ENCODE data around the gene NCEH1. TPM values are rescaled to one million over a fixed set of nuclear protein-coding genes. Genes with fewer than 3 reads are reported as not detected.

NCEH1 gene
- total and polyA plus RNA-seq, 2 experiments from 2014 or later = 1.8 to 4.9 TPM

- TF ChIP-seq, protein P1, sequence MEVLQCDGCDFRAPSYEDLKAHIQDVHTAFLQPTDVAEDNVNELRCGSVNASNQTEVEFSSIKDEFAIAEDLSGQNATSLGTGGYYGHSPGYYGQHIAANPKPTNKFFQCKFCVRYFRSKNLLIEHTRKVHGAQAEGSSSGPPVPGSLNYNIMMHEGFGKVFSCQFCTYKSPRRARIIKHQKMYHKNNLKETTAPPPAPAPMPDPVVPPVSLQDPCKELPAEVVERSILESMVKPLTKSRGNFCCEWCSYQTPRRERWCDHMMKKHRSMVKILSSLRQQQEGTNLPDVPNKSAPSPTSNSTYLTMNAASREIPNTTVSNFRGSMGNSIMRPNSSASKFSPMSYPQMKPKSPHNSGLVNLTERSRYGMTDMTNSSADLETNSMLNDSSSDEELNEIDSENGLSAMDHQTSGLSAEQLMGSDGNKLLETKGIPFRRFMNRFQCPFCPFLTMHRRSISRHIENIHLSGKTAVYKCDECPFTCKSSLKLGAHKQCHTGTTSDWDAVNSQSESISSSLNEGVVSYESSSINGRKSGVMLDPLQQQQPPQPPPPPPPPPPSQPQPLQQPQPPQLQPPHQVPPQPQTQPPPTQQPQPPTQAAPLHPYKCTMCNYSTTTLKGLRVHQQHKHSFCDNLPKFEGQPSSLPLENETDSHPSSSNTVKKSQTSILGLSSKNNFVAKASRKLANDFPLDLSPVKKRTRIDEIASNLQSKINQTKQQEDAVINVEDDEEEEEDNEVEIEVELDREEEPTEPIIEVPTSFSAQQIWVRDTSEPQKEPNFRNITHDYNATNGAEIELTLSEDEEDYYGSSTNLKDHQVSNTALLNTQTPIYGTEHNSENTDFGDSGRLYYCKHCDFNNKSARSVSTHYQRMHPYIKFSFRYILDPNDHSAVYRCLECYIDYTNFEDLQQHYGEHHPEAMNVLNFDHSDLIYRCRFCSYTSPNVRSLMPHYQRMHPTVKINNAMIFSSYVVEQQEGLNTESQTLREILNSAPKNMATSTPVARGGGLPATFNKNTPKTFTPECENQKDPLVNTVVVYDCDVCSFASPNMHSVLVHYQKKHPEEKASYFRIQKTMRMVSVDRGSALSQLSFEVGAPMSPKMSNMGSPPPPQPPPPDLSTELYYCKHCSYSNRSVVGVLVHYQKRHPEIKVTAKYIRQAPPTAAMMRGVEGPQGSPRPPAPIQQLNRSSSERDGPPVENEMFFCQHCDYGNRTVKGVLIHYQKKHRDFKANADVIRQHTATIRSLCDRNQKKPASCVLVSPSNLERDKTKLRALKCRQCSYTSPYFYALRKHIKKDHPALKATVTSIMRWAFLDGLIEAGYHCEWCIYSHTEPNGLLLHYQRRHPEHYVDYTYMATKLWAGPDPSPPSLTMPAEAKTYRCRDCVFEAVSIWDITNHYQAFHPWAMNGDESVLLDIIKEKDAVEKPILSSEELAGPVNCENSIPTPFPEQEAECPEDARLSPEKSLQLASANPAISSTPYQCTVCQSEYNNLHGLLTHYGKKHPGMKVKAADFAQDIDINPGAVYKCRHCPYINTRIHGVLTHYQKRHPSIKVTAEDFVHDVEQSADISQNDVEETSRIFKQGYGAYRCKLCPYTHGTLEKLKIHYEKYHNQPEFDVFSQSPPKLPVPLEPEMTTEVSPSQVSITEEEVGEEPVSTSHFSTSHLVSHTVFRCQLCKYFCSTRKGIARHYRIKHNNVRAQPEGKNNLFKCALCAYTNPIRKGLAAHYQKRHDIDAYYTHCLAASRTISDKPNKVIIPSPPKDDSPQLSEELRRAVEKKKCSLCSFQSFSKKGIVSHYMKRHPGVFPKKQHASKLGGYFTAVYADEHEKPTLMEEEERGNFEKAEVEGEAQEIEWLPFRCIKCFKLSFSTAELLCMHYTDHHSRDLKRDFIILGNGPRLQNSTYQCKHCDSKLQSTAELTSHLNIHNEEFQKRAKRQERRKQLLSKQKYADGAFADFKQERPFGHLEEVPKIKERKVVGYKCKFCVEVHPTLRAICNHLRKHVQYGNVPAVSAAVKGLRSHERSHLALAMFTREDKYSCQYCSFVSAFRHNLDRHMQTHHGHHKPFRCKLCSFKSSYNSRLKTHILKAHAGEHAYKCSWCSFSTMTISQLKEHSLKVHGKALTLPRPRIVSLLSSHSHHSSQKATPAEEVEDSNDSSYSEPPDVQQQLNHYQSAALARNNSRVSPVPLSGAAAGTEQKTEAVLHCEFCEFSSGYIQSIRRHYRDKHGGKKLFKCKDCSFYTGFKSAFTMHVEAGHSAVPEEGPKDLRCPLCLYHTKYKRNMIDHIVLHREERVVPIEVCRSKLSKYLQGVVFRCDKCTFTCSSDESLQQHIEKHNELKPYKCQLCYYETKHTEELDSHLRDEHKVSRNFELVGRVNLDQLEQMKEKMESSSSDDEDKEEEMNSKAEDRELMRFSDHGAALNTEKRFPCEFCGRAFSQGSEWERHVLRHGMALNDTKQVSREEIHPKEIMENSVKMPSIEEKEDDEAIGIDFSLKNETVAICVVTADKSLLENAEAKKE (CRISPR knock-in tag; IDR thresholded peaks at IDR 0.05) = no peak
- no peak for TF ChIP-seq NANOG (IDR thresholded peaks at IDR 0.05; ENCODE audit: borderline replicate concordance)
- TF ChIP-seq STAT1 (IDR thresholded peaks at IDR 0.05; ENCODE audit: unreplicated experiment) = no peak
- TF ChIP-seq JUNB (IDR thresholded peaks at IDR 0.05; ENCODE audit: unreplicated experiment) = no peak
Measured at GRCh38 chr3:172647823-172648222, 63.0 kb downstream of the NCEH1 start (continued).

DNA sequence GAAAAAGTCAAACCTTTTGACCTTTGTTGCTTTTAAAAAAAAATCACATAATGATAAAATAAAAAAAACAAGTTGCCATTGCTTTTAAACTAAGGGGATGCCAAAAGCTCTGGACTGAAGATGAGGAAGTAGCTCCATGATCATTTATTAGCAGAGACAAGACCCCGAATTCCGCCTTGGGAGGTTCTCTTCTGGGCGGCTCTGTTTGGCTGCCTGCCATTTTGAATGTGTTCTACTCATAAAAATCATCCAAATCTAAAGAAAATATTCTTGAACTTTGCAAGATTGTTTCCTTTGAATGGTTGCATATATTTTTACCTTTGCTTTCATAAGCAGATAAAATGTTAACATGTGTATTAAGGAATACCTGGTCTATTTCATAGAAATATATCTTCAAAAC lies 63.8 kb downstream of the NCEH1 start:
- Histone ChIP-seq H3K27ac (ENCODE audit: low read depth) (no peak overlapping the region), H2AFZ (no peak overlapping the region), H4K20me1 (replicated peaks; ENCODE audit: insufficient read depth) (no peaks in the 10 kb centered on the region), H3K4me1 (ENCODE audit: insufficient read depth) (peaks cover 9% of the 10 kb centered on the region), H3F3A (replicated peaks; ENCODE audit: low read depth) (no peaks in the 10 kb centered on the region), H3K4me3 (no peak overlapping the region), H3K79me2 (replicated peaks; ENCODE audit: insufficient read depth) (no peaks in the 10 kb centered on the region), H3K27me3 (ENCODE audit: insufficient read depth) (no peaks in the 10 kb centered on the region), H3K4me2 (no peak overlapping the region), H3K36me3 (ENCODE audit: insufficient read depth) (no peaks in the 10 kb centered on the region), H3K9me2 (ENCODE audit: insufficient read depth) (no peaks in the 10 kb centered on the region)
- Mint-ChIP-seq H3K36me3 (ENCODE audit: low read depth) (no peaks in the 10 kb centered on the region), H3K4me1 (peaks cover 17% of the 10 kb centered on the region), H3K4me3 (no peak overlapping the region), H3K9me3 (no peaks in the 10 kb centered on the region), H3K27ac (no peak overlapping the region), H3K27me3 (ENCODE audit: insufficient read depth, low read depth, poor library complexity) (peaks cover 7% of the 10 kb centered on the region)
- DNase-seq (ENCODE audit: low spot score) (no peak), ATAC-seq (no peak)
- TF ChIP-seq, protein P1 (CRISPR knock-in tag; IDR thresholded peaks at IDR 0.05) = no peak
- TF ChIP-seq, protein P2, sequence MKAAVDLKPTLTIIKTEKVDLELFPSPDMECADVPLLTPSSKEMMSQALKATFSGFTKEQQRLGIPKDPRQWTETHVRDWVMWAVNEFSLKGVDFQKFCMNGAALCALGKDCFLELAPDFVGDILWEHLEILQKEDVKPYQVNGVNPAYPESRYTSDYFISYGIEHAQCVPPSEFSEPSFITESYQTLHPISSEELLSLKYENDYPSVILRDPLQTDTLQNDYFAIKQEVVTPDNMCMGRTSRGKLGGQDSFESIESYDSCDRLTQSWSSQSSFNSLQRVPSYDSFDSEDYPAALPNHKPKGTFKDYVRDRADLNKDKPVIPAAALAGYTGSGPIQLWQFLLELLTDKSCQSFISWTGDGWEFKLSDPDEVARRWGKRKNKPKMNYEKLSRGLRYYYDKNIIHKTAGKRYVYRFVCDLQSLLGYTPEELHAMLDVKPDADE (IDR thresholded peaks at IDR 0.05) = no peak
- TF ChIP-seq EZH2 (IDR thresholded peaks at IDR 0.05; ENCODE audit: low read depth, unreplicated experiment) = no peak
- no peak for TF ChIP-seq CTCF (conservative IDR thresholded peaks at IDR 0.05; ENCODE audit: low read depth in 2 of 2)
